HG02884 (cell line): ENCODE results near the gene PPA2.
"Not testable (repeated sequence)": the region's sequence is repeated elsewhere in the genome, so short reads cannot be mapped to it uniquely, and the experiment has no call there.

Experiments used
- ATAC-seq: cut with Tn5 transposase; IDR thresholded peaks from one replicate; pipeline ENCODE4 v1.9.1; 2021; ENCODE audit warnings: mild to moderate bottlenecking, moderate library complexity; ENCODE audit not compliant: unreplicated experiment

PPA2 gene

GRCh38 chr4:105461221-105461620, 12.6 kb downstream of the PPA2 start:
- no peak for ATAC-seq

- no peak for ATAC-seq
Measured at GRCh38 chr4:105460306-105460705, 13.6 kb downstream of the PPA2 start.

- ATAC-seq: not testable (repeated sequence)
Measured at GRCh38 chr4:105458541-105458940, 15.3 kb downstream of the PPA2 start.

GRCh38 chr4:105458001-105458400, 15.9 kb downstream of the PPA2 start:
- ATAC-seq: no peak

GRCh38 chr4:105455998-105456397, 17.9 kb downstream of the PPA2 start:
- no peak for ATAC-seq

- no peak for ATAC-seq
Measured at GRCh38 chr4:105455182-105455581, 18.7 kb downstream of the PPA2 start.

- ATAC-seq: peak; percentile 88
Measured at GRCh38 chr4:105453550-105454205, 20.2 kb downstream of the PPA2 start.

GRCh38 chr4:105451346-105451745, 22.5 kb downstream of the PPA2 start:
- no peak for ATAC-seq

- no peak for ATAC-seq
Measured at GRCh38 chr4:105440890-105441289, 33.0 kb downstream of the PPA2 start.

- ATAC-seq: no peak
Measured at GRCh38 chr4:105437637-105438036, 36.2 kb downstream of the PPA2 start.

GRCh38 chr4:105436414-105436813, 37.4 kb downstream of the PPA2 start:
- no peak for ATAC-seq

- ATAC-seq: no peak
Measured at GRCh38 chr4:105434940-105435339, 38.9 kb downstream of the PPA2 start.

GRCh38 chr4:105433421-105433820, 40.4 kb downstream of the PPA2 start:
- ATAC-seq: no peak

- ATAC-seq: no peak
Measured at GRCh38 chr4:105432438-105432837, 41.4 kb downstream of the PPA2 start.

- no peak for ATAC-seq
Measured at GRCh38 chr4:105430811-105431210, 43.1 kb downstream of the PPA2 start.

GRCh38 chr4:105426187-105426897, 47.5 kb downstream of the PPA2 start:
- ATAC-seq: no peak

- ATAC-seq: no peak
Measured at GRCh38 chr4:105422207-105422920, 51.5 kb downstream of the PPA2 start.

- ATAC-seq: no peak
Measured at GRCh38 chr4:105417624-105418023, 56.2 kb downstream of the PPA2 start.

GRCh38 chr4:105415281-105415744, 58.5 kb downstream of the PPA2 start:
- no peak for ATAC-seq

- no peak for ATAC-seq
Measured at GRCh38 chr4:105414316-105414715, 59.5 kb downstream of the PPA2 start.

- not testable (repeated sequence) for ATAC-seq
Measured at GRCh38 chr4:105409135-105409534, 64.7 kb downstream of the PPA2 start.
